T-helper 1 cell (primary cell): ENCODE results near the gene PASK.
"Not testable (repeated sequence)": the region's sequence is repeated elsewhere in the genome, so short reads cannot be mapped to it uniquely, and the experiment has no call there.

Experiments
- DNase-seq, 5 donors: peaks; one replicate each; pipeline ENCODE4 v3.0.0-alpha.2; 2012 to 2020

The PASK gene

GRCh38 chr2:241103176-241103595, 46.1 kb downstream of the PASK start:
- no peak for DNase-seq

- peak; percentile 74 to 90 (median 82) for DNase-seq
Observed at GRCh38 chr2:241102239-241102803, 47.0 kb downstream of the PASK start, which contains the start of gene MTERF4. MTERF4 (minus strand) TSS chr2:241102287; CDS start chr2:241102273, 14 bp downstream.

- no peak for DNase-seq
Observed at GRCh38 chr2:241099246-241099645, 50.0 kb downstream of the PASK start.

GRCh38 chr2:241096979-241097378, 52.3 kb downstream of the PASK start:
- peak in 1 of 5 donors; percentile 18 for DNase-seq

GRCh38 chr2:241095594-241096290, 53.5 kb downstream of the PASK start:
- DNase-seq, result peak in 4 of 5 donors; percentile 42 to 62 (median 58)

- DNase-seq, result no peak
Observed at GRCh38 chr2:241094924-241095420, 54.3 kb downstream of the PASK start.

GRCh38 chr2:241094172-241094571, 55.1 kb downstream of the PASK start:
- DNase-seq, result no peak

- DNase-seq, result not testable (repeated sequence)
Observed at GRCh38 chr2:241093133-241093781, 56.0 kb downstream of the PASK start.

- DNase-seq, result no peak
Observed at GRCh38 chr2:241092677-241093076, 56.6 kb downstream of the PASK start.

- DNase-seq, result no peak
Observed at GRCh38 chr2:241091734-241092445, 57.4 kb downstream of the PASK start.

- DNase-seq, result no peak
Observed at GRCh38 chr2:241091201-241091600, 58.1 kb downstream of the PASK start.

- no peak for DNase-seq
Observed at GRCh38 chr2:241088791-241089732, 60.2 kb downstream of the PASK start.

- no peak for DNase-seq
Observed at GRCh38 chr2:241088376-241088775, 60.9 kb downstream of the PASK start.

- DNase-seq, result no peak
Observed at GRCh38 chr2:241087420-241088268, 61.6 kb downstream of the PASK start.

GRCh38 chr2:241084856-241085444, 64.3 kb downstream of the PASK start:
- no peak for DNase-seq

- no peak for DNase-seq
Observed at GRCh38 chr2:241083091-241083415, 66.2 kb downstream of the PASK start.

GRCh38 chr2:241082341-241083090, 66.8 kb downstream of the PASK start:
- DNase-seq, result no peak

GRCh38 chr2:241081643-241082340, 67.5 kb downstream of the PASK start:
- DNase-seq, result no peak

GRCh38 chr2:241081190-241081642, 68.1 kb downstream of the PASK start:
- no peak for DNase-seq
